GM21515 (cell line): ENCODE results near the gene HBP1.
"Not testable (repeated sequence)": the region's sequence is repeated elsewhere in the genome, so short reads cannot be mapped to it uniquely, and the experiment has no call there.

ENCODE experiments used
- ATAC-seq: cut with Tn5 transposase; IDR thresholded peaks from one replicate; pipeline ENCODE4 v1.9.1; 2021; ENCODE audit not compliant: unreplicated experiment

The HBP1 gene

GRCh38 chr7:107219563-107220244 lies 50.9 kb downstream of the HBP1 start:
- no peak for ATAC-seq

GRCh38 chr7:107220356-107220755 lies 51.6 kb downstream of the HBP1 start:
- no peak for ATAC-seq

- not testable (repeated sequence) for ATAC-seq
Observed at GRCh38 chr7:107220806-107221205, 52.0 kb downstream of the HBP1 start.

- ATAC-seq = no peak
Observed at GRCh38 chr7:107224374-107225223, 55.8 kb downstream of the HBP1 start.

- ATAC-seq = no peak
Observed at GRCh38 chr7:107228291-107228690, 59.5 kb downstream of the HBP1 start.

GRCh38 chr7:107230334-107230733 lies 61.5 kb downstream of the HBP1 start:
- no peak for ATAC-seq

- ATAC-seq = no peak
Observed at GRCh38 chr7:107232568-107233090, 63.8 kb downstream of the HBP1 start.

- ATAC-seq = no peak
Observed at GRCh38 chr7:107233174-107233573, 64.4 kb downstream of the HBP1 start.

GRCh38 chr7:107233981-107234380 lies 65.2 kb downstream of the HBP1 start:
- ATAC-seq = no peak

- ATAC-seq = no peak
Observed at GRCh38 chr7:107234436-107234835, 65.6 kb downstream of the HBP1 start.

- no peak for ATAC-seq
Observed at GRCh38 chr7:107236862-107237261, 68.1 kb downstream of the HBP1 start.

- no peak for ATAC-seq
Observed at GRCh38 chr7:107237451-107237850, 68.6 kb downstream of the HBP1 start.

GRCh38 chr7:107242267-107242666 lies 73.5 kb downstream of the HBP1 start:
- ATAC-seq = no peak

- ATAC-seq = no peak
Observed at GRCh38 chr7:107244613-107245012, 75.8 kb downstream of the HBP1 start.

- ATAC-seq = not testable (repeated sequence)
Observed at GRCh38 chr7:107246836-107247235, 78.0 kb downstream of the HBP1 start.

- no peak for ATAC-seq
Observed at GRCh38 chr7:107248551-107249316, 79.9 kb downstream of the HBP1 start.

- no peak for ATAC-seq
Observed at GRCh38 chr7:107251963-107252362, 83.2 kb downstream of the HBP1 start.
